Kidney (tissue), 14 donors: ENCODE data around the gene SDK1. TPM values are rescaled to one million over a fixed set of nuclear protein-coding genes. Genes with fewer than 3 reads are reported as not detected.
A peak's percentile ranks its signal among the peaks of the same experiment; 100 is the strongest.
"Not testable (repeated sequence)": the region's sequence is repeated elsewhere in the genome, so short reads cannot be mapped to it uniquely, and the experiment has no call there.

Experiments used
- DNase-seq, 5 donors: peaks; one replicate each; pipeline ENCODE4 v3.0.0-alpha.2; 2013 to 2020
- FAIRE-seq: peaks from 2 replicates; lab custom pipeline; 2012; peaks lifted over from hg19 to GRCh38; lab: Jason Lieb, UNC
- H3K27ac ChIP-seq, 2 donors: one replicate each; pipeline ENCODE4 v1.7.0; 2013; ENCODE audit warnings: low read depth in 2 of 2, low read length in 2 of 2, inconsistent platforms in 1 of 2
- H3K27me3 ChIP-seq: one replicate; pipeline ENCODE4 v1.7.1; 2013; ENCODE audit warnings: low read length, inconsistent platforms; ENCODE audit not compliant: control insufficient read depth, insufficient read depth
- H3K36me3 ChIP-seq, 3 donors: one replicate each; pipeline versions ENCODE4 v1.7.0 to v1.7.1; 2013; ENCODE audit warnings: low read length in 3 of 3, control low read depth in 1 of 3, inconsistent platforms in 1 of 3; ENCODE audit not compliant: insufficient read depth in 3 of 3, control insufficient read depth in 2 of 3
- H3K4me1 ChIP-seq, 3 donors: one replicate each; pipeline versions ENCODE4 v1.7.0 to v1.7.1; 2013; ENCODE audit warnings: low read length in 3 of 3, inconsistent platforms in 1 of 3, low read depth in 1 of 3; ENCODE audit not compliant: control insufficient read depth in 2 of 3, insufficient read depth in 2 of 3
- H3K4me3 ChIP-seq, 3 donors: one replicate each; pipeline versions ENCODE4 v1.7.0 to v1.8.1; 2013; ENCODE audit warnings: low read length in 3 of 3, control low read depth in 1 of 3, inconsistent platforms in 1 of 3
- H3K9ac ChIP-seq, 3 donors: one replicate each; pipeline versions ENCODE4 v1.7.0 to v1.7.1; 2013; ENCODE audit warnings: low read length in 3 of 3, control low read depth in 1 of 3, inconsistent platforms in 1 of 3
- H3K9me3 ChIP-seq, 3 donors: one replicate each; pipeline versions ENCODE4 v1.7.0 to v1.7.1; 2013; ENCODE audit warnings: low read length in 3 of 3, control low read depth in 1 of 3, inconsistent platforms in 1 of 3; ENCODE audit not compliant: control insufficient read depth in 2 of 3, insufficient read depth in 1 of 3
- CTCF ChIP-seq: IDR thresholded peaks from 3 replicates; pipeline ENCODE4 v1.5.1; 2012; ENCODE audit warnings: mild to moderate bottlenecking, moderate library complexity, borderline replicate concordance; ENCODE audit not compliant: insufficient read depth; ENCODE audit errors: extremely low read depth
- intact Hi-C: fragments of 100-400 bp; cut with DNase I; formaldehyde crosslinking; loops from one replicate; pipeline ENCODE4 v1.11.1; 2022
- polyA plus RNA-seq: library from polyadenylated mRNA; stranded (reverse); fragments of 350-450 nt; fragmentation: Illumina TruSeq; extraction: RNeasy Lipid Tissue Mini Kit (QIAGEN cat#74804); gene quantifications from one replicate; pipeline ENCODE4 v1.2.3, GENCODE V29; 2014; ENCODE audit warnings: low read depth, low replicate concordance; ENCODE audit not compliant: insufficient read depth
- total RNA-seq: library from RNA; stranded (reverse); fragmentation: NEBNext Ultra II Directional; extraction: Animal tissue kit (Norgen Biotek cat#: 25700); gene quantifications from one replicate; pipeline ENCODE4 v1.2.1, GENCODE V29; 2021
- donor health status: control.
- donor health status: control.
- donor health status: control.
- donor health status: control.
- donor health status: control.
- donor health status: DM: yes; HTN: yes; CAD: no.
- donor health status: Normal renal cell carcinoma (clear cell type).

SDK1 gene
- total and polyA plus RNA-seq, 2 donors from 2014 or later, result 2.0 to 38.3 TPM

GRCh38 chr7:4302203-4302905 lies 1001.3 kb downstream of the SDK1 start:
- no peak for FAIRE-seq
- no peak overlapping the region for H3K27ac ChIP-seq

GRCh38 chr7:4307316-4308204 lies 1006.5 kb downstream of the SDK1 start:
- Histone ChIP-seq H3K9ac (no peak overlapping the region), H3K36me3 (no peaks in the 10 kb centered on the region), H3K27ac (no peak overlapping the region), H3K27me3 (no peaks in the 10 kb centered on the region), H3K4me1 (no peaks in the 10 kb centered on the region), H3K9me3 (no peaks in the 10 kb centered on the region), H3K4me3 (no peak overlapping the region)
- no peak for TF ChIP-seq CTCF
- DNase-seq (no peak), FAIRE-seq (no peak)
- intact Hi-C loops, result no loop called here

More at GRCh38 chr7:4302203-4302905, 1001.3 kb downstream of the SDK1 start:
- no peak for TF ChIP-seq CTCF
- intact Hi-C loops, result no loop called here
- Histone ChIP-seq H3K4me3 (no peak overlapping the region), H3K4me1 (no peaks in the 10 kb centered on the region), H3K36me3 (no peaks in the 10 kb centered on the region), H3K9ac (no peak overlapping the region), H3K27me3 (no peaks in the 10 kb centered on the region), H3K9me3 (no peaks in the 10 kb centered on the region)
- DNase-seq, result peak in 1 of 5 donors; percentile 7

DNA sequence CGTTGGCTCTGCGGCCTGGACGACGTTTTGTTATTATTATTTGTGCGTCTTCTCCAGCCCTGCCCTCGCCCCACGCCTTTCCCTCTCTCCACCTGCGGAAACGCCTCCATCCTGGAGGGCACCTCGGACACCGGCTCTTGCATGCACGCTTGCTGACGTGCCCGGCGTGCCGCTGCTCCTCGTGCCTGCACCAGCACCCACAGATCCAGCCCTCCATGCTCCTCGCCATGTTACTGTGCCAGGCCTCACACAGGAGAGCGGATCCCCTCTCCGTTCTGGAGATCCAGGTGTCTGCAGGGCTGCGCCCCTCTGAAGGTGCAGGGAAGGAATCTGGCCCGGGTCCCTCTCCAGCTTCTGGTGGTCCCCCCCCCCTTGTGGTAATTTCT lies 1007.1 kb downstream of the SDK1 start:
- FAIRE-seq (no peak), DNase-seq (no peak)
- Histone ChIP-seq H3K36me3 (no peaks in the 10 kb centered on the region), H3K9me3 (no peaks in the 10 kb centered on the region), H3K9ac (no peak overlapping the region), H3K4me3 (no peak overlapping the region), H3K27ac (no peak overlapping the region), H3K4me1 (no peaks in the 10 kb centered on the region), H3K27me3 (no peaks in the 10 kb centered on the region)
- no peak for TF ChIP-seq CTCF
- intact Hi-C loops, result no loop called here

GRCh38 chr7:4313911-4314310 lies 1012.9 kb downstream of the SDK1 start:
- H3K36me3 ChIP-seq, FAIRE-seq, H3K27ac ChIP-seq, H3K4me1 ChIP-seq, intact Hi-C loops, H3K9me3 ChIP-seq, H3K4me3 ChIP-seq, H3K9ac ChIP-seq, DNase-seq, H3K27me3 ChIP-seq: not testable (repeated sequence)

GRCh38 chr7:4314316-4314715 lies 1013.3 kb downstream of the SDK1 start:
- FAIRE-seq, H3K9me3 ChIP-seq, DNase-seq, H3K4me1 ChIP-seq, H3K4me3 ChIP-seq, H3K27ac ChIP-seq, H3K9ac ChIP-seq, H3K36me3 ChIP-seq, H3K27me3 ChIP-seq, intact Hi-C loops: not testable (repeated sequence)
